Neural crest cell (in vitro differentiated cells): ENCODE results near the gene TNFRSF21. TPM values are rescaled to one million over a fixed set of nuclear protein-coding genes. Genes with fewer than 3 reads are reported as not detected.
"Not testable (repeated sequence)": the region's sequence is repeated elsewhere in the genome, so short reads cannot be mapped to it uniquely, and the experiment has no call there.

Experiments
- DNase-seq: peaks from one replicate; pipeline ENCODE4 v3.0.0; 2021; ENCODE audit warnings: low read depth, mixed read lengths, low spot score
- H3K27ac Mint-ChIP-seq: one replicate; pipeline ENCODE4 v1.8.0; 2021; ENCODE audit warnings: mild to moderate bottlenecking, mixed read lengths; ENCODE audit not compliant: unreplicated experiment
- H3K27me3 Mint-ChIP-seq: 2 replicates; pipeline ENCODE4 v1.8.0; 2021; ENCODE audit warnings: low read depth, mild to moderate bottlenecking, mixed read lengths
- H3K36me3 Mint-ChIP-seq: 2 replicates; pipeline ENCODE4 v1.8.0; 2021; ENCODE audit warnings: low read depth, mild to moderate bottlenecking, mixed read lengths
- H3K4me1 Mint-ChIP-seq: 2 replicates; pipeline ENCODE4 v1.8.0; 2021; ENCODE audit warnings: mixed read lengths
- H3K4me3 Mint-ChIP-seq: one replicate; pipeline ENCODE4 v1.8.0; 2021; ENCODE audit warnings: mild to moderate bottlenecking, mixed read lengths
- H3K9me3 Mint-ChIP-seq: 2 replicates; pipeline ENCODE4 v1.8.0; 2021; ENCODE audit warnings: mixed read lengths
- CTCF ChIP-seq: fragments of 200-600 bp; sonication (generic); conservative IDR thresholded peaks from 2 replicates; pipeline ENCODE4 v1.5.0; 2021; ENCODE audit warnings: antibody characterized with exemption, mild to moderate bottlenecking
- total RNA-seq: library from RNA; stranded (reverse); gene quantifications from 2 replicates; pipeline ENCODE4 v1.2.1, GENCODE V29; 2021

The TNFRSF21 gene
- total RNA-seq, 1 donor from 2014 or later = 19.8 TPM

- Mint-ChIP-seq H3K4me1 (no peaks in the 10 kb centered on the region), H3K36me3 (no peaks in the 10 kb centered on the region), H3K4me3 (no peak overlapping the region), H3K9me3 (peaks cover 11% of the 10 kb centered on the region), H3K27me3 (no peaks in the 10 kb centered on the region), H3K27ac (no peak overlapping the region)
- TF ChIP-seq CTCF = no peak
- DNase-seq = no peak
Measured at GRCh38 chr6:47321577-47321976, 11.9 kb upstream of the TNFRSF21 start.

GRCh38 chr6:47319867-47320266 is 10.2 kb upstream of the TNFRSF21 start:
- no peak for DNase-seq
- no peak for TF ChIP-seq CTCF
- no peaks in the 10 kb centered on the region for H3K4me1 Mint-ChIP-seq

GRCh38 chr6:47319382-47319781 is 9.7 kb upstream of the TNFRSF21 start:
- Mint-ChIP-seq H3K9me3 (peaks cover 9% of the 10 kb centered on the region), H3K36me3 (no peaks in the 10 kb centered on the region), H3K4me3 (no peak overlapping the region), H3K27me3 (no peaks in the 10 kb centered on the region), H3K27ac (no peak overlapping the region), H3K4me1 (no peaks in the 10 kb centered on the region)
- no peak for TF ChIP-seq CTCF
- DNase-seq = no peak

More at GRCh38 chr6:47319867-47320266, 10.2 kb upstream of the TNFRSF21 start:
- Mint-ChIP-seq H3K36me3 (no peaks in the 10 kb centered on the region), H3K4me3 (no peak overlapping the region), H3K27ac (no peak overlapping the region), H3K9me3 (peaks cover 9% of the 10 kb centered on the region), H3K27me3 (no peaks in the 10 kb centered on the region)

- H3K4me1 Mint-ChIP-seq = no peaks in the 10 kb centered on the region
- no peak overlapping the region for H3K27ac Mint-ChIP-seq
- no peak for TF ChIP-seq CTCF
- H3K4me3 Mint-ChIP-seq = no peak overlapping the region
- peaks cover 9% of the 10 kb centered on the region for H3K9me3 Mint-ChIP-seq
- H3K36me3 Mint-ChIP-seq = no peaks in the 10 kb centered on the region
- no peak for DNase-seq
- H3K27me3 Mint-ChIP-seq = no peaks in the 10 kb centered on the region
Measured at GRCh38 chr6:47318236-47318989, 8.7 kb upstream of the TNFRSF21 start.

GRCh38 chr6:47315181-47315580 is 5.5 kb upstream of the TNFRSF21 start:
- not testable (repeated sequence) for H3K9me3 Mint-ChIP-seq, H3K36me3 Mint-ChIP-seq, H3K4me3 Mint-ChIP-seq, H3K27ac Mint-ChIP-seq, H3K4me1 Mint-ChIP-seq, DNase-seq
- peaks cover 12% of the 10 kb centered on the region for H3K27me3 Mint-ChIP-seq

GRCh38 chr6:47310131-47310480 is 401 bp upstream of the TNFRSF21 start:
- H3K4me1 Mint-ChIP-seq = peaks cover 13% of the 10 kb centered on the region
- H3K27me3 Mint-ChIP-seq = peaks cover 31% of the 10 kb centered on the region
- TF ChIP-seq CTCF = no peak
- no peak overlapping the region for H3K27ac Mint-ChIP-seq
- no peaks in the 10 kb centered on the region for H3K9me3 Mint-ChIP-seq
- DNase-seq = no peak
- H3K4me3 Mint-ChIP-seq = peak overlapping the region; percentile 85
- no peaks in the 10 kb centered on the region for H3K36me3 Mint-ChIP-seq
